GM10248 (cell line): ENCODE results near the gene UBL7.

ENCODE experiments used
- CTCF ChIA-PET: fragments of 300-600 bp; sonication (Branson Sonifier 250); formaldehyde crosslinking; extraction: SDS; loops from one replicate; lab custom pipeline; 2021; ENCODE audit warnings: antibody characterized with exemption; lab: Yijun Ruan, JAX
- POLR2A ChIA-PET: fragments of 350-650 bp; sonication (Branson Sonifier 250); formaldehyde crosslinking; extraction: SDS; loops from one replicate; lab custom pipeline; 2020; ENCODE audit warnings: antibody characterized with exemption; lab: Yijun Ruan, JAX
- DNase-seq: peaks from one replicate; pipeline ENCODE4 v3.0.0; 2012; ENCODE audit errors: extremely low spot score
- CTCF ChIP-seq: IDR thresholded peaks from 2 replicates; pipeline ENCODE4 v1.5.1; 2012; ENCODE audit warnings: mild to moderate bottlenecking, low read depth; ENCODE audit errors: extremely low read depth, missing control alignments, control extremely low read depth

Gene UBL7

GRCh38 chr15:74422652-74423430 lies 38.1 kb downstream of the UBL7 start:
- POLR2A ChIA-PET: interaction anchor here (1.4 kb wide), 2 partner anchors 20 to 38 kb away, joined by 4 to 8 read pairs; no protein-coding TSS in a partner anchor
- DNase-seq: no peak
- CTCF ChIA-PET: interaction anchor here (0.9 to 33.1 kb wide), 7 partner anchors 8 to 46 kb away, joined by 3 to 827 read pairs (median 4); partner anchors contain the start of gene CYP11A1
- no peak for TF ChIP-seq CTCF

- no peak for TF ChIP-seq CTCF
- DNase-seq: no peak
- ChIA-PET CTCF (interaction anchor here (0.7 to 33.1 kb wide), 6 partner anchors 9 to 46 kb away, joined by 3 to 827 read pairs (median 4); partner anchors contain the start of gene CYP11A1), POLR2A (interaction anchor here (0.5 kb wide), 1 partner anchor 12 kb away, joined by 3 read pairs; no protein-coding TSS in a partner anchor)
These were observed 38.7 kb downstream of the UBL7 start for GRCh38 chr15:74422265-74422651.

GRCh38 chr15:74421302-74422245 lies 39.4 kb downstream of the UBL7 start:
- no peak for DNase-seq
- ChIA-PET CTCF (interaction anchor here (0.7 to 33.1 kb wide), 9 partner anchors 9 to 366 kb away, joined by 3 to 827 read pairs (median 4); partner anchors contain the start of gene CYP11A1), POLR2A (interaction anchor here (0.5 kb wide), 1 partner anchor 12 kb away, joined by 3 read pairs; no protein-coding TSS in a partner anchor)
- TF ChIP-seq CTCF: no peak

- TF ChIP-seq CTCF: no peak
- ChIA-PET CTCF (interaction anchor here (0.9 to 33.1 kb wide), 7 partner anchors 10 to 368 kb away, joined by 3 to 827 read pairs (median 4); partner anchors contain the start of gene CYP11A1), POLR2A (interaction anchor here (1.3 kb wide), 1 partner anchor 11 kb away, joined by 5 read pairs; no protein-coding TSS in a partner anchor)
- DNase-seq: no peak
These were observed 40.6 kb downstream of the UBL7 start for GRCh38 chr15:74420193-74420905.

GRCh38 chr15:74419432-74419831 lies 41.5 kb downstream of the UBL7 start:
- no peak for DNase-seq
- CTCF ChIA-PET: interaction anchor here (0.9 to 3.2 kb wide), 4 partner anchors 9 to 20 kb away, joined by 3 to 14 read pairs (median 4); no protein-coding TSS in a partner anchor
- POLR2A ChIA-PET: interaction anchor here (1.3 kb wide), 1 partner anchor 11 kb away, joined by 5 read pairs; no protein-coding TSS in a partner anchor
- TF ChIP-seq CTCF: no peak
